GM21423 (cell line): Measurements from ENCODE around the gene PLCB4.

ENCODE experiments used
- ATAC-seq: cut with Tn5 transposase; IDR thresholded peaks from one replicate; pipeline ENCODE4 v1.9.1; 2021; ENCODE audit warnings: mild to moderate bottlenecking, moderate library complexity; ENCODE audit not compliant: unreplicated experiment

The PLCB4 gene

GRCh38 chr20:9482180-9482579, 413.3 kb downstream of the PLCB4 start:
- no peak for ATAC-seq

GRCh38 chr20:9483131-9483530, 414.2 kb downstream of the PLCB4 start:
- no peak for ATAC-seq

GRCh38 chr20:9485614-9486340, 416.9 kb downstream of the PLCB4 start:
- ATAC-seq, result no peak

- ATAC-seq, result no peak
These were observed 418.3 kb downstream of the PLCB4 start for GRCh38 chr20:9487231-9487630.

GRCh38 chr20:9488063-9488462, 419.2 kb downstream of the PLCB4 start:
- no peak for ATAC-seq

GRCh38 chr20:9490161-9490560, 421.3 kb downstream of the PLCB4 start:
- no peak for ATAC-seq

GRCh38 chr20:9490631-9491030, 421.7 kb downstream of the PLCB4 start:
- no peak for ATAC-seq

- no peak for ATAC-seq
These were observed 422.4 kb downstream of the PLCB4 start for GRCh38 chr20:9491324-9491723.

GRCh38 chr20:9492067-9492466, 423.2 kb downstream of the PLCB4 start:
- ATAC-seq, result no peak

GRCh38 chr20:9493803-9494202, 424.9 kb downstream of the PLCB4 start:
- no peak for ATAC-seq

- ATAC-seq, result no peak
These were observed 426.8 kb downstream of the PLCB4 start for GRCh38 chr20:9495701-9496100.

- no peak for ATAC-seq
These were observed 427.3 kb downstream of the PLCB4 start for GRCh38 chr20:9496155-9496554.

GRCh38 chr20:9498322-9498721, 429.4 kb downstream of the PLCB4 start:
- no peak for ATAC-seq

- no peak for ATAC-seq
These were observed 430.4 kb downstream of the PLCB4 start for GRCh38 chr20:9499126-9499899.

GRCh38 chr20:9500121-9500520, 431.2 kb downstream of the PLCB4 start:
- ATAC-seq, result peak; percentile 74

- ATAC-seq, result no peak
These were observed 432.6 kb downstream of the PLCB4 start for GRCh38 chr20:9501473-9501872.

- ATAC-seq, result no peak
These were observed 434.8 kb downstream of the PLCB4 start for GRCh38 chr20:9503526-9504245.

GRCh38 chr20:9506280-9506821, 437.5 kb downstream of the PLCB4 start:
- no peak for ATAC-seq

GRCh38 chr20:9506964-9507369, 438.1 kb downstream of the PLCB4 start:
- ATAC-seq, result no peak

- no peak for ATAC-seq
These were observed 438.8 kb downstream of the PLCB4 start for GRCh38 chr20:9507544-9508239.

- ATAC-seq, result no peak
These were observed 439.4 kb downstream of the PLCB4 start for GRCh38 chr20:9508240-9508661.
